Measurements from ENCODE around the gene POTEF.

DNA sequence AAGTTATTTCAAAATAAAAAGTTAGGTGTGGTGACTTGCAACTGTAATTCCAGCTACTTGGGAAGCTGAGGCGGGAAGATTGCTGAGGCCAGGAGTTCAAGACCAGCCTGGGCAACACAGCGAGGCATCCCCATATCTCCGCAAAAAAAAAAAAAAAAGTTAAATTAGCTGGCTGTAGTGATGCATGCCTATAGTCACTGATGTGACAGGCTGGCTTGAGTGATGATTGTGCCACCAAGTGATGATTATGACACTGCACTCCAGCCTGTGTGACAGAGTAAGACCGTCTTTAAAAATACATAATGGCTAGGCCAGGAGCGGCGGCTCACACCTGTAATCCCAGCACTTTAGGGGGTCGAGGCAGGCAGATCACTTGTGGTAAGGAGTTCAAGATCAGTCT is 40.9 kb upstream of the POTEF start:
- TF ChIP-seq POLR2A (IDR thresholded peaks at IDR 0.05; ENCODE audit: low read length) (no peak), GATA1 (IDR thresholded peaks at IDR 0.05; ENCODE audit: low read depth, low read length) (no peak)

Measured in erythroblast (primary cell).